Liver (tissue), 9 donors: ENCODE results near the gene KSR1. TPM values are rescaled to one million over a fixed set of nuclear protein-coding genes. Genes with fewer than 3 reads are reported as not detected.

Experiments used
- DNase-seq: peaks from one replicate; pipeline ENCODE4 v3.0.0-alpha.2; 2017; ENCODE audit warnings: low spot score
- H3K27ac ChIP-seq, 2 donors: one replicate each; pipeline ENCODE4 v1.7.0; 2013; ENCODE audit warnings: inconsistent platforms in 2 of 2, low read length in 2 of 2, control low read depth in 1 of 2, low read depth in 1 of 2, mild to moderate bottlenecking in 1 of 2
- H3K27me3 ChIP-seq, 4 donors: one replicate each; pipeline versions ENCODE4 v1.6.1 to v1.7.0; 2013; ENCODE audit warnings: low read length in 3 of 4, inconsistent platforms in 1 of 4, mild to moderate bottlenecking in 1 of 4, moderate library complexity in 1 of 4; ENCODE audit not compliant: control insufficient read depth in 4 of 4, insufficient read depth in 4 of 4
- H3K36me3 ChIP-seq, 4 donors: one replicate each; pipeline versions ENCODE4 v1.6.1 to v1.7.0; 2013; ENCODE audit warnings: low read length in 3 of 4, mild to moderate bottlenecking in 3 of 4, low read depth in 1 of 4, moderate library complexity in 1 of 4; ENCODE audit not compliant: control insufficient read depth in 4 of 4, insufficient read depth in 3 of 4
- H3K4me1 ChIP-seq, 4 donors: one replicate each; pipeline versions ENCODE4 v1.6.1 to v1.7.0; 2013; ENCODE audit warnings: low read length in 3 of 4, mild to moderate bottlenecking in 3 of 4, moderate library complexity in 1 of 4; ENCODE audit not compliant: control insufficient read depth in 4 of 4, insufficient read depth in 4 of 4
- H3K4me3 ChIP-seq, 3 donors: one replicate each; pipeline versions ENCODE4 v1.6.1 to v1.7.0; 2013; ENCODE audit warnings: low read length in 3 of 3, control low read depth in 1 of 3, low read depth in 1 of 3, mild to moderate bottlenecking in 1 of 3
- H3K9ac ChIP-seq, 2 donors: one replicate each; pipeline ENCODE4 v1.7.0; 2013; ENCODE audit warnings: low read length in 2 of 2, mild to moderate bottlenecking in 2 of 2, moderate library complexity in 2 of 2, control low read depth in 1 of 2, low read depth in 1 of 2
- H3K9me3 ChIP-seq, 4 donors: one replicate each; pipeline versions ENCODE4 v1.6.1 to v1.7.0; 2013; ENCODE audit warnings: low read length in 3 of 4; ENCODE audit not compliant: control insufficient read depth in 4 of 4
- FOXA1 ChIP-seq: IDR thresholded peaks from 2 replicates; pipeline ENCODE4 v1.6.1; 2016; ENCODE audit warnings: antibody characterized with exemption
- FOXA2 ChIP-seq: IDR thresholded peaks from 2 replicates; pipeline ENCODE4 v1.6.1; 2016; ENCODE audit warnings: antibody characterized with exemption
- GABPA ChIP-seq, 2 donors: IDR thresholded peaks in 1 of 2; conservative IDR thresholded peaks in 1 of 2; 2 replicates each; pipeline ENCODE4 v1.6.1; 2016; ENCODE audit warnings: antibody characterized with exemption in 2 of 2, mild to moderate bottlenecking in 1 of 2, moderate library complexity in 1 of 2
- HNF4A ChIP-seq, 2 donors: conservative IDR thresholded peaks; 2 replicates each; pipeline ENCODE4 v1.6.1; 2016; ENCODE audit warnings: antibody characterized with exemption in 2 of 2, mild to moderate bottlenecking in 2 of 2
- HNF4G ChIP-seq: IDR thresholded peaks from 2 replicates; pipeline ENCODE4 v1.6.1; 2016; ENCODE audit warnings: antibody characterized with exemption
- JUND ChIP-seq, 2 donors: IDR thresholded peaks; 2 replicates each; pipeline ENCODE4 v1.6.1; 2016; ENCODE audit warnings: antibody characterized with exemption in 2 of 2
- NR2F2 ChIP-seq: IDR thresholded peaks from 2 replicates; pipeline ENCODE4 v1.6.1; 2016; ENCODE audit warnings: antibody characterized with exemption
- RAD21 ChIP-seq, 2 donors: IDR thresholded peaks; 2 replicates each; pipeline ENCODE4 v1.6.1; 2016; ENCODE audit warnings: antibody characterized with exemption in 2 of 2, mild to moderate bottlenecking in 2 of 2
- RXRA ChIP-seq, 2 donors: IDR thresholded peaks; 2 replicates each; pipeline ENCODE4 v1.6.1; 2017 to 2018; ENCODE audit warnings: antibody characterized with exemption in 2 of 2, mild to moderate bottlenecking in 1 of 2
- SP1 ChIP-seq: IDR thresholded peaks from 2 replicates; pipeline ENCODE4 v1.6.1; 2018; ENCODE audit warnings: antibody characterized with exemption, mild to moderate bottlenecking
- TAF1 ChIP-seq: conservative IDR thresholded peaks from 2 replicates; pipeline ENCODE4 v1.6.1; 2016; ENCODE audit warnings: antibody characterized with exemption, mild to moderate bottlenecking
- YY1 ChIP-seq: IDR thresholded peaks from 2 replicates; pipeline ENCODE4 v1.6.1; 2016; ENCODE audit warnings: antibody characterized with exemption, mild to moderate bottlenecking
- WGBS: extraction: QIAGEN DNeasy Blood & Tissue Kit; methylation state at CpG from one replicate; pipeline ENCODE4 v1.1.7; 2013; 5-methylcytosine and 5-hydroxymethylcytosine counted together
- polyA plus RNA-seq, 2 donors: library from polyadenylated mRNA; stranded (reverse) in 1 of 2; unstranded in 1 of 2; fragments of 200-250 nt in 1 of 2; fragments of >200 nt in 1 of 2; fragmentation: Nextera tagmentation in 1 of 2; extraction: Ambion mirVana in 1 of 2; gene quantifications; one replicate each; pipeline versions ENCODE4 v1.2.1 to v1.2.3, GENCODE V29; 2013 to 2015
- total RNA-seq, 2 donors: library from RNA; depleted of rRNA; stranded (reverse); fragments of >200 nt; gene quantifications; one replicate each; pipeline ENCODE4 v1.2.3, GENCODE V29; 2014
- TF ChIP-seq, protein P1 (sequence below): fragments of 150-350 bp; IDR thresholded peaks from 2 replicates; pipeline ENCODE4 v1.5.1; 2017; ENCODE audit warnings: improper control_type of control experiment, low read depth, low read length; ENCODE audit not compliant: missing input control
- TF ChIP-seq, protein P2 (sequence below): IDR thresholded peaks from 2 replicates; pipeline ENCODE4 v1.6.1; 2016; ENCODE audit warnings: antibody characterized with exemption
- TF ChIP-seq, protein P3 (sequence below): IDR thresholded peaks from 2 replicates; pipeline ENCODE4 v1.6.1; 2016; ENCODE audit warnings: antibody characterized with exemption
- TF ChIP-seq, protein P4 (sequence below): IDR thresholded peaks from 2 replicates; pipeline ENCODE4 v1.6.1; 2016; ENCODE audit warnings: antibody characterized with exemption, mild to moderate bottlenecking
- TF ChIP-seq, protein P5 (sequence below): IDR thresholded peaks from 2 replicates; pipeline ENCODE4 v1.6.1; 2016; ENCODE audit warnings: antibody characterized with exemption
- donor health status: healthy.
- donor health status: healthy.
- donor health status: healthy.
- donor health status: healthy.
- donor health status: healthy.

KSR1 gene
- total and polyA plus RNA-seq, 4 donors: 1.2 to 9.0 (median 4.1) TPM

DNA sequence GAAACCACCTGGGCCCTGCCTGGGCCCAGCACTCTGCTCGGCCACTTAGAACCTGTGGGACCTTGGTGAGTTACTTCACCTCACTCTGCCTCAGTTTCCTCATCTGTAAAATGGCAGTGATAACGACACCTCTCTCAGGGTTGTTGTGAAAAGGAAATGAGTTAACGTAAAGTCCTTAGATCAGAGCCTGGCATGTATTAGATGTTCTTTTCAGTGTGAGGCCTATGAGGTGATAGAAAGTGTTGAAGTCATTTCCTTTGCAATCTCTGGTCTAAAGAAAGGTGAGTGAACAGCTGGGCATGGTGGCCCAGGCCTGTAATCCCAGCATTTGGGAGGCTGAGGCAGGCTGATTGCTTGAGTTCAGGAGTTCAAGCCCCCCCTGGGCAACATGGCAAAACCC lies 123.1 kb downstream of the KSR1 start:
- Histone ChIP-seq H3K9me3 (no peaks in the 10 kb centered on the region), H3K27me3 (no peaks in the 10 kb centered on the region), H3K27ac (no peak overlapping the region), H3K4me3 (no peak overlapping the region), H3K9ac (no peak overlapping the region), H3K4me1 (no peaks in the 10 kb centered on the region), H3K36me3 (no peaks in the 10 kb centered on the region)
- 91% methylated on average over 3 of the region's 3 CpGs for WGBS
- TF ChIP-seq, protein P1, sequence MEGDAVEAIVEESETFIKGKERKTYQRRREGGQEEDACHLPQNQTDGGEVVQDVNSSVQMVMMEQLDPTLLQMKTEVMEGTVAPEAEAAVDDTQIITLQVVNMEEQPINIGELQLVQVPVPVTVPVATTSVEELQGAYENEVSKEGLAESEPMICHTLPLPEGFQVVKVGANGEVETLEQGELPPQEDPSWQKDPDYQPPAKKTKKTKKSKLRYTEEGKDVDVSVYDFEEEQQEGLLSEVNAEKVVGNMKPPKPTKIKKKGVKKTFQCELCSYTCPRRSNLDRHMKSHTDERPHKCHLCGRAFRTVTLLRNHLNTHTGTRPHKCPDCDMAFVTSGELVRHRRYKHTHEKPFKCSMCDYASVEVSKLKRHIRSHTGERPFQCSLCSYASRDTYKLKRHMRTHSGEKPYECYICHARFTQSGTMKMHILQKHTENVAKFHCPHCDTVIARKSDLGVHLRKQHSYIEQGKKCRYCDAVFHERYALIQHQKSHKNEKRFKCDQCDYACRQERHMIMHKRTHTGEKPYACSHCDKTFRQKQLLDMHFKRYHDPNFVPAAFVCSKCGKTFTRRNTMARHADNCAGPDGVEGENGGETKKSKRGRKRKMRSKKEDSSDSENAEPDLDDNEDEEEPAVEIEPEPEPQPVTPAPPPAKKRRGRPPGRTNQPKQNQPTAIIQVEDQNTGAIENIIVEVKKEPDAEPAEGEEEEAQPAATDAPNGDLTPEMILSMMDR: no peak
- no peak for TF ChIP-seq HNF4G
- TF ChIP-seq FOXA2: no peak
- TF ChIP-seq RAD21 (IDR thresholded peaks at IDR 0.05): no peak
- TF ChIP-seq, protein P2, sequence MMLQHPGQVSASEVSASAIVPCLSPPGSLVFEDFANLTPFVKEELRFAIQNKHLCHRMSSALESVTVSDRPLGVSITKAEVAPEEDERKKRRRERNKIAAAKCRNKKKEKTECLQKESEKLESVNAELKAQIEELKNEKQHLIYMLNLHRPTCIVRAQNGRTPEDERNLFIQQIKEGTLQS: no peak
- no peak for TF ChIP-seq RXRA (IDR thresholded peaks at IDR 0.05)
- no peak for TF ChIP-seq HNF4A (conservative IDR thresholded peaks at IDR 0.05)
- TF ChIP-seq NR2F2: no peak
- TF ChIP-seq GABPA (IDR thresholded peaks at IDR 0.05 in 1 of 2, conservative IDR thresholded peaks at IDR 0.05 in 1 of 2): no peak
- TF ChIP-seq YY1: no peak
- no peak for TF ChIP-seq FOXA1
- TF ChIP-seq, protein P3, sequence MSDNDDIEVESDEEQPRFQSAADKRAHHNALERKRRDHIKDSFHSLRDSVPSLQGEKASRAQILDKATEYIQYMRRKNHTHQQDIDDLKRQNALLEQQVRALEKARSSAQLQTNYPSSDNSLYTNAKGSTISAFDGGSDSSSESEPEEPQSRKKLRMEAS: no peak
- TF ChIP-seq JUND (IDR thresholded peaks at IDR 0.05): no peak
- DNase-seq: no peak

DNA sequence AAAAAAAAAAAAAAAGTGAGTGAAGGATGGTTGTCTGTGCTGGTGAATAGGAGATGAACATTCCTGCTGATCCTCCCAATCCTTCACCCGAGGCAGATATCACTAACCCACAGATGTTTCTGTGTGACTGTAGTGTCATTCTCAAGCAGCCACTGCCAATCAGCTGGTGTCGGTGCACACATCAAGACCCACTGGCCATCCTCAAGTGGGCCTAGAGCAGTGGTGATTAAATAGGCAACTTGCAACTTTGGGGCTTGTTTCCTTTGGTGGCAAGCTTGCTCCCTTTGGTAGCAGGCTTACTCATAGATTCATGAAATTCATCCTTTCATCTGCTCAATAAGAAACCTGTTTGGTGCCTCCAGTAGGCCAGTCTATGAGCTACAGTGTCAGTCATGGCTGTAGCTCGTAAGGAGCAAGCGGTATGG lies 123.7 kb downstream of the KSR1 start:
- Histone ChIP-seq H3K4me3 (no peak overlapping the region), H3K27ac (no peak overlapping the region), H3K9ac (no peak overlapping the region), H3K4me1 (no peaks in the 10 kb centered on the region), H3K27me3 (no peaks in the 10 kb centered on the region), H3K36me3 (no peaks in the 10 kb centered on the region), H3K9me3 (no peaks in the 10 kb centered on the region)
- TF ChIP-seq TAF1: no peak
- TF ChIP-seq HNF4A (conservative IDR thresholded peaks at IDR 0.05): no peak
- no peak for TF ChIP-seq GABPA (IDR thresholded peaks at IDR 0.05 in 1 of 2, conservative IDR thresholded peaks at IDR 0.05 in 1 of 2)
- 90% methylated on average over 4 of the region's 4 CpGs for WGBS
- no peak for DNase-seq

DNA sequence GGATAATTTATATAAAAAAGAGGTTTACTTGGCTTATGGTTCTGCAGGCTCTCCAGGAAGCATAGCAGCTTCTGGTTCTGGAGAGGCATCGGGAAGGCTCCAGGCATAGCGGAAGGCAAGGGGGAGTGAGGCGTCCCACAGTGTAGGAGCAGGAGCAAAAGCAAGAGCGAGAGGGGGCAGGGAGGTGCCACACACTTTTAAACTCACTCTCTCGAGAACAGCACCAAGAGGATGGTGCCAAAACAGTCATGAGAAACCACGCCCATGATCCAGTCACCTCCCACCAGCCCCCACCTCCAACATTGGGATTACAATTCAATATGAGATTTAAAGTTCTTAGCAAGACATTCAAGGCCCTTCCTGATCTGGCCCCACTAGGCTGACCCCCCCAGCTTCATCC lies 124.8 kb downstream of the KSR1 start:
- no peaks in the 10 kb centered on the region for H3K27me3 ChIP-seq
- no peak for DNase-seq
- H3K9ac ChIP-seq: no peak overlapping the region
- H3K36me3 ChIP-seq: no peaks in the 10 kb centered on the region
- whole genome bisulfite sequencing: 95% methylated on average over 6 of the region's 6 CpGs
- no peak overlapping the region for H3K4me3 ChIP-seq
- no peaks in the 10 kb centered on the region for H3K4me1 ChIP-seq
- no peaks in the 10 kb centered on the region for H3K9me3 ChIP-seq
- no peak overlapping the region for H3K27ac ChIP-seq
- TF ChIP-seq SP1 (no peak), NR2F2 (no peak), RAD21 (IDR thresholded peaks at IDR 0.05) (no peak), TAF1 (no peak), FOXA2 (no peak), HNF4A (conservative IDR thresholded peaks at IDR 0.05) (no peak), YY1 (no peak), HNF4G (no peak), RXRA (IDR thresholded peaks at IDR 0.05) (no peak)
- TF ChIP-seq, protein P4, sequence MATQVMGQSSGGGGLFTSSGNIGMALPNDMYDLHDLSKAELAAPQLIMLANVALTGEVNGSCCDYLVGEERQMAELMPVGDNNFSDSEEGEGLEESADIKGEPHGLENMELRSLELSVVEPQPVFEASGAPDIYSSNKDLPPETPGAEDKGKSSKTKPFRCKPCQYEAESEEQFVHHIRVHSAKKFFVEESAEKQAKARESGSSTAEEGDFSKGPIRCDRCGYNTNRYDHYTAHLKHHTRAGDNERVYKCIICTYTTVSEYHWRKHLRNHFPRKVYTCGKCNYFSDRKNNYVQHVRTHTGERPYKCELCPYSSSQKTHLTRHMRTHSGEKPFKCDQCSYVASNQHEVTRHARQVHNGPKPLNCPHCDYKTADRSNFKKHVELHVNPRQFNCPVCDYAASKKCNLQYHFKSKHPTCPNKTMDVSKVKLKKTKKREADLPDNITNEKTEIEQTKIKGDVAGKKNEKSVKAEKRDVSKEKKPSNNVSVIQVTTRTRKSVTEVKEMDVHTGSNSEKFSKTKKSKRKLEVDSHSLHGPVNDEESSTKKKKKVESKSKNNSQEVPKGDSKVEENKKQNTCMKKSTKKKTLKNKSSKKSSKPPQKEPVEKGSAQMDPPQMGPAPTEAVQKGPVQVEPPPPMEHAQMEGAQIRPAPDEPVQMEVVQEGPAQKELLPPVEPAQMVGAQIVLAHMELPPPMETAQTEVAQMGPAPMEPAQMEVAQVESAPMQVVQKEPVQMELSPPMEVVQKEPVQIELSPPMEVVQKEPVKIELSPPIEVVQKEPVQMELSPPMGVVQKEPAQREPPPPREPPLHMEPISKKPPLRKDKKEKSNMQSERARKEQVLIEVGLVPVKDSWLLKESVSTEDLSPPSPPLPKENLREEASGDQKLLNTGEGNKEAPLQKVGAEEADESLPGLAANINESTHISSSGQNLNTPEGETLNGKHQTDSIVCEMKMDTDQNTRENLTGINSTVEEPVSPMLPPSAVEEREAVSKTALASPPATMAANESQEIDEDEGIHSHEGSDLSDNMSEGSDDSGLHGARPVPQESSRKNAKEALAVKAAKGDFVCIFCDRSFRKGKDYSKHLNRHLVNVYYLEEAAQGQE: no peak
- TF ChIP-seq, protein P5, sequence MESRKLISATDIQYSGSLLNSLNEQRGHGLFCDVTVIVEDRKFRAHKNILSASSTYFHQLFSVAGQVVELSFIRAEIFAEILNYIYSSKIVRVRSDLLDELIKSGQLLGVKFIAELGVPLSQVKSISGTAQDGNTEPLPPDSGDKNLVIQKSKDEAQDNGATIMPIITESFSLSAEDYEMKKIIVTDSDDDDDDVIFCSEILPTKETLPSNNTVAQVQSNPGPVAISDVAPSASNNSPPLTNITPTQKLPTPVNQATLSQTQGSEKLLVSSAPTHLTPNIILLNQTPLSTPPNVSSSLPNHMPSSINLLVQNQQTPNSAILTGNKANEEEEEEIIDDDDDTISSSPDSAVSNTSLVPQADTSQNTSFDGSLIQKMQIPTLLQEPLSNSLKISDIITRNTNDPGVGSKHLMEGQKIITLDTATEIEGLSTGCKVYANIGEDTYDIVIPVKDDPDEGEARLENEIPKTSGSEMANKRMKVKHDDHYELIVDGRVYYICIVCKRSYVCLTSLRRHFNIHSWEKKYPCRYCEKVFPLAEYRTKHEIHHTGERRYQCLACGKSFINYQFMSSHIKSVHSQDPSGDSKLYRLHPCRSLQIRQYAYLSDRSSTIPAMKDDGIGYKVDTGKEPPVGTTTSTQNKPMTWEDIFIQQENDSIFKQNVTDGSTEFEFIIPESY: no peak
- TF ChIP-seq, protein P1: no peak
- TF ChIP-seq, protein P3: no peak
